CD4-positive, alpha-beta T cell treated with Interleukin-2 at 100 ng/mL for 4 hours (primary cell): ENCODE results near the gene SLC25A40.

Experiments used
- DNase-seq: peaks from one replicate; pipeline ENCODE4 v3.0.0-alpha.2; 2020; ENCODE audit warnings: low spot score

SLC25A40 gene

GRCh38 chr7:87784424-87784823 is 91.7 kb downstream of the SLC25A40 start:
- no peak for DNase-seq
